HuH-7 (cell line): ENCODE results near the gene RETREG1.
"Not testable (repeated sequence)": the region's sequence is repeated elsewhere in the genome, so short reads cannot be mapped to it uniquely, and the experiment has no call there.

ENCODE experiments used
- DNase-seq: peaks from one replicate; pipeline ENCODE4 v3.0.0; 2011; ENCODE audit warnings: low spot score

RETREG1 gene

DNA sequence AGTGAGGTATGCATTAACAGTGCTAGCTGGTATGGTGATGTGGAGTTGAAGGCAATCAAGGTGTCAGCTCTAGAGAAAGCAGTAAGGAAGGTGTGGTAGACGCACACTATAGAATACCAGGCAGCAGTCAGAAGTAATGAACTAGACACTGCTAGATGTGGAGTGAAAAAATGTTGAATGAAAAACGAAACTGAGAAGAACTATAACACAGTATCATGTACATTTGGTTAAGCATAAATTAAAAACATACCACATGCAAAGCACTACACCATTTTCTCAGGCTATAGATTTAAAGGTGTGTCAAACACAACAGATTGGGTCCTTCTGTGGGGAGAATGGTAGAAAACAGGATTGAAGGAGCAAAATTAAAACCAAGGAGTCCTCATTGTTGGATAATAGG, 166.6 kb downstream of the RETREG1 start:
- DNase-seq = no peak

- DNase-seq = no peak
These were observed 169.8 kb downstream of the RETREG1 start for GRCh38 chr5:16446993-16447392.

GRCh38 chr5:16437977-16438376, 178.8 kb downstream of the RETREG1 start:
- peak; percentile 24 for DNase-seq

DNA sequence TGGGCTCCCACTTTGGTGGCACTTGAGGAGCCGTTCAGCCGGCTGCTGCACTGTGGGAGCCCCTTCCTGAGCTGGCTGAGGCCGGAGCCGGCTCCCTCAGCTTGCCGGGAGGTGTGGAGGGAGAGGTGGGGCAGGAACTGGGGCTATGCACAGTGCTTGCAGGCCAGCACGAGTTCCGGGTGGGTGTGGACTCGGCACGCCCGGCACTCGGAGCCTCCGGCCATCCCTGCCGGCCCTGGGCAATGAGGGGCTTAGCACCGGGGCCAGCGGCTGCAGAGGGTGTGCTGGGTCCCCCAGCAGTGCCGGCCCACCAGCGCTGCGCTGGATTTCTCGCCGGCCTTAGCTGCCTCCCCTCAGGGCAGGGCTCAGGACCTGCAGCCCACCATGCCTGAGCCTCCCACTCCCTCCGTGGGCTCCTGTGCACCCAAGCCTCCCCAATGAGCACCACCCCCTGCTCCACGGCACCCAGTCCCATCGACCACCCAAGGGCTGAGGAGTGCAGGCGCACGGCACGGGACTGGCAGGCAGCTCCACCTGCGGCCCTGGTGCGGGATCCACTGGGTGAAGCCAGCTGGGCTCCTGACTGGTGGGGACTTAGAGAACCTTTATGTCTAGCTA, 180.6 kb downstream of the RETREG1 start:
- DNase-seq = not testable (repeated sequence)

GRCh38 chr5:16431490-16431889, 185.3 kb downstream of the RETREG1 start:
- DNase-seq = no peak

DNA sequence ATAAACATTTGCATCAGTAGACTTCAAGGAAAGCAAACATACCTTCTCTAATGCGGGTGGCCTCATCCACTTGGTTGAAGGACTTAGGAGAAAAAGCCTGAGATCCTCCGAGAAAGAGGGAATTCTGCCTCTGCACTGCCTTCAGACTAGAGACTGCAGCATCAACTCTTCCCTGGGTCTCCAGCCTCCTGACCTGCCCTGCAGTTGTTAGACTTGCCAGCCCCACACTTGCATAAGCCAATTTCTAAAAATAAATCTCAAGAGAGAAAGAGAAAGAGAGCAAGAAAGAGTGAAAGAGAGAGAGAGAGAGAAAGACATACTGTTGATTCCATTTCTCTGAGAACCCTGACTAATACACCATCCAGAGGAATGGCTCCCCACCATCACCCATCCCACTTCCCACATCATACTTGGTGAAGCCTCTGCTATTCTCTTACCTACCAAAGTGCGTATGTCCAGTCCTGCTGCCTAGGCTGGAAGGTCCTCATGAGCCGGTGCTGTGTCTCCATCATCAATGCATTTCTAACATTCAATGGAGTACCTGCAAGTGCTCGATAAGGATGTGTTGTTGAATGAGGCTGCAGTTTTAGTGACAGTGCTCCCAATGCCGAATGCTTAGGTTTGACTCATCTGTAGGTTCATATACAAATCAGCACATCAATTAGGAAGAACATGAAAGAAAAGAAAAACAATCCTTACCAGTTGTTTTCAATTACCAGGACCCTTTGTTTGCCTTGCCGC, 186.3 kb downstream of the RETREG1 start:
- DNase-seq = no peak

GRCh38 chr5:16428359-16428758, 188.4 kb downstream of the RETREG1 start:
- no peak for DNase-seq

DNA sequence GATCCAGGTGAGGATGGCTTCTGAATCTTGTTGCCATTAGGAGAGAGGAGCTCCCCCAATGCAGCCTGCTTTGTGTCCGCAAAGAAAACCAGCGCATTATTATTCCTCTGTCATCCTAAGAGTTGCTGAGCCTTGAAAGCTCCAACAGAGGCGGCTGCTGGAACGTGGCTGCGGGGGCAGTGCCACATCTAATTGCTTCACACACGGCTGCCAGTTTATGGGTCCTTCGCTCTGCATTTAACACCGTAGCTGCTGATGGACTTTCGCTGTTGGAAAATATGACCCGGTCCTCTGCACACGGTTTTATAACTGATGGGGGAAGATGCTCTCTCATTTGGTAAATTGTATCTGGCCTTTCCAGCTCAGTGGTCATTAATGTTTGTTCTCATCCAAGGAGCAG, 189.2 kb downstream of the RETREG1 start:
- DNase-seq = no peak
